Heart left ventricle (tissue), 13 donors: ENCODE data around the gene HSF5.

Source experiments
- CTCF ChIP-seq, 12 donors: fragments of 200-600 bp; sonication (generic) in 4 of 12; IDR thresholded peaks; one replicate each; pipeline versions ENCODE4 v1.5.0 to v1.8.0; 2018 to 2022; ENCODE audit warnings: antibody characterized with exemption in 12 of 12, mild to moderate bottlenecking in 5 of 12
- POLR2A ChIP-seq, 2 donors: fragments of 450-650 bp; IDR thresholded peaks; one replicate each; pipeline ENCODE4 v1.6.1; 2017; ENCODE audit warnings: antibody characterized with exemption in 2 of 2, mild to moderate bottlenecking in 2 of 2, moderate library complexity in 2 of 2
- donor health status: ischemic (EF 13 %, LVEDD 7.1; RV severe dilation, severe dysfunction).
- donor health status: DM: no; HTN: yes; CAD: no.
- donor health status: DM: no; HTN: no; CAD: no.
- donor health status: ischemic (EF 25% LVEDD 6.9; RV normal size, moderate dysfunction).
- donor health status: ischemic (EF 25% LVEDD 5.7; RV mildly dilated, moderate dysfunction).
- donor health status: ischemic (EF 35%, LVEDD 5.7; RV mildly dilated, moderate dysfunction).
- donor health status: nonischemic (EF 11% LVEDD 7.7; RV severe dilation, severe dysfunction).
- donor health status: DM: yes; HTN: yes; CAD: no.
- donor health status: PGD.
- donor health status: ischemic (EF 29% LVEDD 5.4; RV normal size, mild dysfunction).
- donor health status: nonischemic (EF 23%, LVEDD 6.1; RV moderate dilation, normal function).

- TF ChIP-seq CTCF (IDR thresholded peaks at IDR 0.05), result no peak
- no peak for TF ChIP-seq POLR2A (IDR thresholded peaks at IDR 0.05)
These were observed 116.8 kb downstream of the HSF5 start for GRCh38 chr17:58371300-58371950.
